Tibial artery (tissue), 4 donors: Measurements from ENCODE around the gene WDR20.

ENCODE experiments used
- DNase-seq, 2 donors: peaks; one replicate each; pipeline ENCODE4 v3.0.0-alpha.2; 2019
- H3K27ac ChIP-seq, 2 donors: fragments of 200-600 bp; sonication (generic) in 1 of 2; 1 replicate in 1 of 2; 2 replicates in 1 of 2; pipeline ENCODE4 v1.5.1; 2018 to 2019; ENCODE audit warnings: mild to moderate bottlenecking in 1 of 2
- H3K27me3 ChIP-seq, 2 donors: fragments of 200-600 bp; sonication (generic) in 1 of 2; one replicate each; pipeline versions ENCODE4 v1.5.1 to v1.6.0; 2016 to 2019
- H3K36me3 ChIP-seq, 3 donors: fragments of 200-600 bp; sonication (generic) in 2 of 3; one replicate each; pipeline ENCODE4 v1.5.1; 2016 to 2019; ENCODE audit warnings: mild to moderate bottlenecking in 2 of 3
- H3K4me1 ChIP-seq, 4 donors: fragments of 200-600 bp; sonication (generic) in 2 of 4; 1 replicate in 3 of 4; 2 replicates in 1 of 4; pipeline ENCODE4 v1.5.1; 2016 to 2019
- H3K4me3 ChIP-seq, 2 donors: fragments of 200-600 bp; sonication (generic) in 1 of 2; 1 replicate in 1 of 2; 2 replicates in 1 of 2; pipeline ENCODE4 v1.5.1; 2018 to 2019; ENCODE audit warnings: mild to moderate bottlenecking in 2 of 2
- H3K9me3 ChIP-seq, 3 donors: fragments of 200-600 bp; sonication (generic) in 1 of 3; one replicate each; pipeline ENCODE4 v1.5.1; 2016 to 2019
- CTCF ChIP-seq, 2 experiments: fragments of 200-600 bp in 1 of 2; fragments of 450-650 bp in 1 of 2; IDR thresholded peaks; one replicate each; pipeline ENCODE4 v1.5.1; 2017 to 2019; ENCODE audit warnings: antibody characterized with exemption in 2 of 2, mild to moderate bottlenecking in 1 of 2, moderate library complexity in 1 of 2
- intact Hi-C: fragments of 100-400 bp; cut with DNase I; formaldehyde crosslinking; loops from one replicate; pipeline ENCODE4 v1.15.0; 2023; ENCODE audit warnings: low total_unique reads

Gene WDR20

GRCh38 chr14:102212356-102212755, 72.7 kb downstream of the WDR20 start:
- DNase-seq = no peak
- Histone ChIP-seq H3K9me3 (no peaks in the 10 kb centered on the region), H3K36me3 (peaks cover 13 to 59% (median 26%) of the 10 kb centered on the region in 3 donors), H3K27me3 (no peaks in the 10 kb centered on the region), H3K27ac (no peak overlapping the region), H3K4me1 (peaks cover 0 to 20% (median 12%) of the 10 kb centered on the region in 4 donors), H3K4me3 (no peak overlapping the region)
- no peak for TF ChIP-seq CTCF (IDR thresholded peaks at IDR 0.05)
- intact Hi-C loops = no loop called here

GRCh38 chr14:102212845-102213244, 73.1 kb downstream of the WDR20 start:
- intact Hi-C loops = no loop called here
- no peak for DNase-seq
- Histone ChIP-seq H3K36me3 (peaks cover 13 to 56% (median 26%) of the 10 kb centered on the region in 3 donors), H3K4me3 (no peak overlapping the region), H3K27ac (no peak overlapping the region), H3K27me3 (no peaks in the 10 kb centered on the region), H3K4me1 (peaks cover 0 to 20% (median 12%) of the 10 kb centered on the region in 4 donors), H3K9me3 (no peaks in the 10 kb centered on the region)
- TF ChIP-seq CTCF (IDR thresholded peaks at IDR 0.05) = no peak

GRCh38 chr14:102213470-102213869, 73.8 kb downstream of the WDR20 start:
- Histone ChIP-seq H3K9me3 (no peaks in the 10 kb centered on the region), H3K4me3 (no peak overlapping the region), H3K36me3 (peaks cover 11 to 50% (median 21%) of the 10 kb centered on the region in 3 donors), H3K27me3 (no peaks in the 10 kb centered on the region), H3K4me1 (peaks cover 0 to 20% (median 12%) of the 10 kb centered on the region in 4 donors), H3K27ac (no peak overlapping the region)
- TF ChIP-seq CTCF (IDR thresholded peaks at IDR 0.05) = no peak
- peak in 1 of 2 donors; percentile 25 for DNase-seq
- intact Hi-C loops = no loop called here

GRCh38 chr14:102213984-102214658, 74.4 kb downstream of the WDR20 start:
- no peak for TF ChIP-seq CTCF (IDR thresholded peaks at IDR 0.05)
- Histone ChIP-seq H3K4me1 (peaks cover 0 to 20% (median 12%) of the 10 kb centered on the region in 4 donors), H3K4me3 (no peak overlapping the region), H3K9me3 (no peaks in the 10 kb centered on the region), H3K36me3 (peaks cover 5 to 45% (median 19%) of the 10 kb centered on the region in 3 donors), H3K27me3 (no peaks in the 10 kb centered on the region), H3K27ac (no peak overlapping the region)
- intact Hi-C loops = no loop called here
- peak in 1 of 2 donors; percentile 52 for DNase-seq

- no peaks in the 10 kb centered on the region for H3K9me3 ChIP-seq
- H3K4me1 ChIP-seq = peaks cover 0 to 20% (median 12%) of the 10 kb centered on the region in 4 donors
- intact Hi-C loops = no loop called here
- DNase-seq = peak in 1 of 2 donors; percentile 45
- no peaks in the 10 kb centered on the region for H3K27me3 ChIP-seq
- H3K36me3 ChIP-seq = peaks cover 0 to 48% (median 15%) of the 10 kb centered on the region in 3 donors
- no peak overlapping the region for H3K4me3 ChIP-seq
- TF ChIP-seq CTCF (IDR thresholded peaks at IDR 0.05) = no peak
- H3K27ac ChIP-seq = peak overlapping the region in 1 of 2 donors; percentile 28
Measured at GRCh38 chr14:102215071-102215470, 75.4 kb downstream of the WDR20 start.
